ENCODE data around the gene RALB. TPM values are rescaled to one million over a fixed set of nuclear protein-coding genes. Genes with fewer than 3 reads are reported as not detected.

The RALB gene
- total RNA-seq, 1 experiment from 2014 or later: 24.6 TPM

DNA sequence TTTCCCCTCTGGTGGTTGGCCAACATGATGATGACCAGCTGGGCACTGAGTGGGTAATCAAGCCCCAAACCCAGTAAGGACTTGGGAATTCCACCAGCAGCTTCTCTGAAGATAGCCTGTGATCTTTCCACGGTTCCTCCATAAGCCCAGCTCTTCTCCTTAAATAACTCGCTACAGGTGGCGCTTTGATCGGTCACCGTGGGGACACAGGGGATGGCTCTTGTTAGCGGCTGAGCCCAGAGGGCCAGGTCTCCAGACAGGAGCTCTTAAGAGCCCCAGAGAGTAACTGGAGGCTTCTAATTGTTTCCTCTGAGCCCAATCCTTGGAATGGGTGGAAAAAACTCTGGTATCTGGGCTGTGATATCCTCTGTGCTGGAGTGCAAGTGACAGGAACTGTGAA is 79.7 kb downstream of the RALB start:
- H3K9ac ChIP-seq (ENCODE audit: extremely low read depth, insufficient read length, low read length): no peak overlapping the region
- peaks cover 0 to 6% of the 10 kb centered on the region in 2 experiments; a peak in 2 of 5 replicates for H3K9me3 Mint-ChIP-seq
- TF ChIP-seq, protein P1, sequence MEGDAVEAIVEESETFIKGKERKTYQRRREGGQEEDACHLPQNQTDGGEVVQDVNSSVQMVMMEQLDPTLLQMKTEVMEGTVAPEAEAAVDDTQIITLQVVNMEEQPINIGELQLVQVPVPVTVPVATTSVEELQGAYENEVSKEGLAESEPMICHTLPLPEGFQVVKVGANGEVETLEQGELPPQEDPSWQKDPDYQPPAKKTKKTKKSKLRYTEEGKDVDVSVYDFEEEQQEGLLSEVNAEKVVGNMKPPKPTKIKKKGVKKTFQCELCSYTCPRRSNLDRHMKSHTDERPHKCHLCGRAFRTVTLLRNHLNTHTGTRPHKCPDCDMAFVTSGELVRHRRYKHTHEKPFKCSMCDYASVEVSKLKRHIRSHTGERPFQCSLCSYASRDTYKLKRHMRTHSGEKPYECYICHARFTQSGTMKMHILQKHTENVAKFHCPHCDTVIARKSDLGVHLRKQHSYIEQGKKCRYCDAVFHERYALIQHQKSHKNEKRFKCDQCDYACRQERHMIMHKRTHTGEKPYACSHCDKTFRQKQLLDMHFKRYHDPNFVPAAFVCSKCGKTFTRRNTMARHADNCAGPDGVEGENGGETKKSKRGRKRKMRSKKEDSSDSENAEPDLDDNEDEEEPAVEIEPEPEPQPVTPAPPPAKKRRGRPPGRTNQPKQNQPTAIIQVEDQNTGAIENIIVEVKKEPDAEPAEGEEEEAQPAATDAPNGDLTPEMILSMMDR (conservative IDR thresholded peaks at IDR 0.05): no peak
- no peak overlapping the region for H2BK15ac ChIP-seq (ENCODE audit: low read depth, low read length)
- no peak overlapping the region for H3K18ac ChIP-seq (ENCODE audit: insufficient read length, low read depth, low read length)
- peaks cover 0 to 8% of the 10 kb centered on the region in 2 experiments; a peak in 2 of 4 replicates for H3K4me1 Mint-ChIP-seq
- no peak overlapping the region for H2BK12ac ChIP-seq (ENCODE audit: insufficient read length, low read depth, low read length)
- no peak overlapping the region for H2BK120ac ChIP-seq (ENCODE audit: low read depth, low read length, poor library complexity, severe bottlenecking)
- DNase-seq: no peak
- H3K4me1 ChIP-seq (ENCODE audit: insufficient read depth, low read length): no peaks in the 10 kb centered on the region
- peaks cover 96% of the 10 kb centered on the region for H3K27me3 Mint-ChIP-seq (ENCODE audit: low read depth)
- H3K56ac ChIP-seq (ENCODE audit: insufficient read length, low read depth, low read length): no peak overlapping the region
- no peak overlapping the region for H4K91ac ChIP-seq (ENCODE audit: insufficient read length, low read depth, low read length)
- H2AK5ac ChIP-seq (ENCODE audit: insufficient read length, low read length): no peak overlapping the region
- no peak overlapping the region for H3K4me3 Mint-ChIP-seq
- no peaks in the 10 kb centered on the region for H3K79me1 ChIP-seq (ENCODE audit: insufficient read depth, low read depth, low read length, poor library complexity, severe bottlenecking)
- H3K4me2 ChIP-seq (ENCODE audit: insufficient read depth, insufficient read length, low read length): no peak overlapping the region
- H3K36me3 Mint-ChIP-seq (ENCODE audit: insufficient read depth in 1 of 3, low read depth in 3 of 3): no peaks in the 10 kb centered on the region
- no CpG with 5 or more reads among the region's 6 CpGs for WGBS (ENCODE audit: extremely low coverage, insufficient read length, low lambda C conversion rate)
- no peaks in the 10 kb centered on the region for H3K23me2 ChIP-seq (ENCODE audit: insufficient read length, low read depth, low read length, poor library complexity, severe bottlenecking)
- no peaks in the 10 kb centered on the region for H4K20me1 ChIP-seq (ENCODE audit: control insufficient read depth, insufficient read depth, insufficient read length)
- no peak overlapping the region for H2AFZ ChIP-seq (ENCODE audit: low read length)
- H3K79me2 ChIP-seq (ENCODE audit: insufficient read depth, low read length): no peaks in the 10 kb centered on the region
- H4K8ac ChIP-seq (replicated peaks; ENCODE audit: insufficient read length, low read depth, low read length): no peak overlapping the region
- H3K27ac ChIP-seq (ENCODE audit: insufficient read length, low read depth, low read length): no peak overlapping the region
- no peak overlapping the region for H4K5ac ChIP-seq (ENCODE audit: insufficient read length, low read depth, low read length)
- no peak overlapping the region for H2BK20ac ChIP-seq (ENCODE audit: low read depth, low read length, poor library complexity, severe bottlenecking)
- H3K27me3 ChIP-seq (ENCODE audit: insufficient read depth, low read length): no peaks in the 10 kb centered on the region
- no peak overlapping the region for H3K4ac ChIP-seq (ENCODE audit: low read depth, low read length)
- H3K27ac Mint-ChIP-seq: no peak overlapping the region
- no peak overlapping the region for H3K14ac ChIP-seq (ENCODE audit: insufficient read depth, low read length)
- H2BK5ac ChIP-seq (ENCODE audit: insufficient read length, low read length): no peak overlapping the region
- no peak overlapping the region for H3T11ph ChIP-seq (ENCODE audit: low read length)
- no peaks in the 10 kb centered on the region for H3K9me3 ChIP-seq (ENCODE audit: control insufficient read depth, low read depth, low read length)
- no peak overlapping the region for H3K23ac ChIP-seq (ENCODE audit: insufficient read length, low read depth, low read length)

All from H9 (cell line).